Breast epithelium (tissue), 3 donors: ENCODE measurements around the gene CSMD2.

ENCODE experiments used
- POLR2A ChIP-seq: fragments of 450-650 bp; IDR thresholded peaks from one replicate; pipeline ENCODE4 v1.6.1; 2016; ENCODE audit warnings: antibody characterized with exemption, mild to moderate bottlenecking, moderate library complexity
- POLR2AphosphoS5 ChIP-seq, 3 donors: sonication (generic); formaldehyde crosslinking; IDR thresholded peaks; one replicate each; pipeline ENCODE4 v1.6.1; 2017; ENCODE audit warnings: antibody characterized with exemption in 3 of 3
- TF ChIP-seq, protein P1 (sequence below), 3 donors: fragments of 450-650 bp; IDR thresholded peaks; one replicate each; pipeline ENCODE4 v1.5.1; 2016 to 2017; ENCODE audit warnings: antibody characterized with exemption in 3 of 3, mild to moderate bottlenecking in 3 of 3, moderate library complexity in 3 of 3

DNA sequence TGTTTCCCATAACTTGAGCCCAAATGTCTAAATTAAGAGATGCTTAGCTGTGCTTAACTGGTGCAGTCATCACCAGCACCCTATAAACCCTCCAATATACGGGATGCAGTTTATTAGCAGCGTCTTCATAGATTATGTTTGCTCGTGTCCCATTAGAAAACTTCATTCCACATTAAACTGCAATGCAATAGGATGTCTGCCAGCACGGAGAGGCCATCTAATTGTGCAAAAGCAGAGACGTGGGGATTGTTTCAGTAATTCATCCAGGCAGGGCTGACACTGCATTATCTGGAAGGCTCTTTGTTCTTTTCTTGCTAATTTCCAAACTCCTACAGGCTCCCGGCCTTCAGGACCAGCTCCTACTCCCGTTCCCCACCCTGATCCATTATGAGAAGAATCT lies 89.5 kb downstream of the CSMD2 start:
- TF ChIP-seq, protein P1, sequence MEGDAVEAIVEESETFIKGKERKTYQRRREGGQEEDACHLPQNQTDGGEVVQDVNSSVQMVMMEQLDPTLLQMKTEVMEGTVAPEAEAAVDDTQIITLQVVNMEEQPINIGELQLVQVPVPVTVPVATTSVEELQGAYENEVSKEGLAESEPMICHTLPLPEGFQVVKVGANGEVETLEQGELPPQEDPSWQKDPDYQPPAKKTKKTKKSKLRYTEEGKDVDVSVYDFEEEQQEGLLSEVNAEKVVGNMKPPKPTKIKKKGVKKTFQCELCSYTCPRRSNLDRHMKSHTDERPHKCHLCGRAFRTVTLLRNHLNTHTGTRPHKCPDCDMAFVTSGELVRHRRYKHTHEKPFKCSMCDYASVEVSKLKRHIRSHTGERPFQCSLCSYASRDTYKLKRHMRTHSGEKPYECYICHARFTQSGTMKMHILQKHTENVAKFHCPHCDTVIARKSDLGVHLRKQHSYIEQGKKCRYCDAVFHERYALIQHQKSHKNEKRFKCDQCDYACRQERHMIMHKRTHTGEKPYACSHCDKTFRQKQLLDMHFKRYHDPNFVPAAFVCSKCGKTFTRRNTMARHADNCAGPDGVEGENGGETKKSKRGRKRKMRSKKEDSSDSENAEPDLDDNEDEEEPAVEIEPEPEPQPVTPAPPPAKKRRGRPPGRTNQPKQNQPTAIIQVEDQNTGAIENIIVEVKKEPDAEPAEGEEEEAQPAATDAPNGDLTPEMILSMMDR (IDR thresholded peaks at IDR 0.05): no peak
- TF ChIP-seq POLR2AphosphoS5 (IDR thresholded peaks at IDR 0.05) (no peak), POLR2A (no peak)
